ENCODE measurements around the gene KAZN.

KAZN gene

GRCh38 chr1:14977338-14977931 is 378.9 kb downstream of the KAZN start:
- no peak for DNase-seq (ENCODE audit: low read depth)
- no peak overlapping the region for H3K4me3 ChIP-seq (ENCODE audit: low read depth, low read length)
- TF ChIP-seq, protein P1, sequence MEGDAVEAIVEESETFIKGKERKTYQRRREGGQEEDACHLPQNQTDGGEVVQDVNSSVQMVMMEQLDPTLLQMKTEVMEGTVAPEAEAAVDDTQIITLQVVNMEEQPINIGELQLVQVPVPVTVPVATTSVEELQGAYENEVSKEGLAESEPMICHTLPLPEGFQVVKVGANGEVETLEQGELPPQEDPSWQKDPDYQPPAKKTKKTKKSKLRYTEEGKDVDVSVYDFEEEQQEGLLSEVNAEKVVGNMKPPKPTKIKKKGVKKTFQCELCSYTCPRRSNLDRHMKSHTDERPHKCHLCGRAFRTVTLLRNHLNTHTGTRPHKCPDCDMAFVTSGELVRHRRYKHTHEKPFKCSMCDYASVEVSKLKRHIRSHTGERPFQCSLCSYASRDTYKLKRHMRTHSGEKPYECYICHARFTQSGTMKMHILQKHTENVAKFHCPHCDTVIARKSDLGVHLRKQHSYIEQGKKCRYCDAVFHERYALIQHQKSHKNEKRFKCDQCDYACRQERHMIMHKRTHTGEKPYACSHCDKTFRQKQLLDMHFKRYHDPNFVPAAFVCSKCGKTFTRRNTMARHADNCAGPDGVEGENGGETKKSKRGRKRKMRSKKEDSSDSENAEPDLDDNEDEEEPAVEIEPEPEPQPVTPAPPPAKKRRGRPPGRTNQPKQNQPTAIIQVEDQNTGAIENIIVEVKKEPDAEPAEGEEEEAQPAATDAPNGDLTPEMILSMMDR (IDR thresholded peaks at IDR 0.05; ENCODE audit: insufficient read depth, low read depth, low read length, missing control alignments) = no peak

- no peak overlapping the region for H3K4me3 ChIP-seq (ENCODE audit: low read depth, low read length)
- DNase-seq (ENCODE audit: low read depth) = no peak
- TF ChIP-seq, protein P1 (IDR thresholded peaks at IDR 0.05; ENCODE audit: insufficient read depth, low read depth, low read length, missing control alignments) = no peak
Observed at GRCh38 chr1:14980621-14981218, 382.2 kb downstream of the KAZN start.

GRCh38 chr1:14982029-14982428 is 383.5 kb downstream of the KAZN start:
- TF ChIP-seq, protein P1 (IDR thresholded peaks at IDR 0.05; ENCODE audit: insufficient read depth, low read depth, low read length, missing control alignments) = no peak
- DNase-seq (ENCODE audit: low read depth) = no peak
- no peak overlapping the region for H3K4me3 ChIP-seq (ENCODE audit: low read depth, low read length)

DNA sequence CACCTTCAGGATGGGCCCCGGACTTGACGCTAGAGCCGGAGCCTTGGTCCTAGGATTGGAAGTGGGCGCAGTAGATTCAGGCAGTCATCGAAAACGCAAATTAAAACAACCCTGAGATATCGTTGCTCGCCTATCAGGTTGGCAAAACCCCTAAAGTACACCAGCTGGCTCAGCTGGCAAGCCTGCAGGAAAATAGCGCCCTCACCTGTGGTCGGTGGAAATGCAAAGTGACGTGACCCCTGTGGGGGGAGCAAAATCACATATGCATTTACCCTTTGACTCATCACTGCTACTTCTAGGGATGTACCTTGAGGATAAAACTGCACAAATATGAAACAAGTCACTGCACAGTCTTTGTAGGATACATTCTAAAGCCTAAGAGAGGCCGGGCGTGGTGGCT is 384.8 kb downstream of the KAZN start:
- TF ChIP-seq, protein P1 (IDR thresholded peaks at IDR 0.05; ENCODE audit: insufficient read depth, low read depth, low read length, missing control alignments) = peak; percentile 14
- no peak for DNase-seq (ENCODE audit: low read depth)
- H3K4me3 ChIP-seq (ENCODE audit: low read depth, low read length) = no peak overlapping the region

- H3K4me3 ChIP-seq (ENCODE audit: low read depth, low read length) = no peak overlapping the region
- TF ChIP-seq, protein P1 (IDR thresholded peaks at IDR 0.05; ENCODE audit: insufficient read depth, low read depth, low read length, missing control alignments) = no peak
- no peak for DNase-seq (ENCODE audit: low read depth)
Observed at GRCh38 chr1:14986168-14986567, 387.7 kb downstream of the KAZN start.

- TF ChIP-seq, protein P1 (IDR thresholded peaks at IDR 0.05; ENCODE audit: insufficient read depth, low read depth, low read length, missing control alignments) = no peak
- DNase-seq (ENCODE audit: low read depth) = no peak
- no peak overlapping the region for H3K4me3 ChIP-seq (ENCODE audit: low read depth, low read length)
Observed at GRCh38 chr1:14987829-14988603, 389.5 kb downstream of the KAZN start.
